RWPE2 (cell line): ENCODE measurements around the gene DNAH9.

ENCODE experiments used
- ATAC-seq: fragments of 200-7000 bp; cut with Tn5 transposase; 3 replicates; pipeline ENCODE4 v1.9.1; 2021; ENCODE audit warnings: low read depth
- DNase-seq: peaks from one replicate; pipeline ENCODE4 v3.0.0-alpha.2; 2020; ENCODE audit warnings: low spot score
- H3K27ac ChIP-seq: fragments of 450-650 bp; 2 replicates; pipeline ENCODE4 v1.5.1; 2017; ENCODE audit warnings: mild to moderate bottlenecking; ENCODE audit not compliant: poor library complexity, severe bottlenecking
- H3K27me3 ChIP-seq: fragments of 250-450 bp; sonication (Bioruptor Pico); 2 replicates; pipeline ENCODE4 v1.5.1; 2021; ENCODE audit warnings: mild to moderate bottlenecking, moderate library complexity; ENCODE audit not compliant: insufficient read depth, poor library complexity, severe bottlenecking
- H3K36me3 ChIP-seq: fragments of 250-450 bp; sonication (Bioruptor Pico); 2 replicates; pipeline ENCODE4 v1.5.1; 2020; ENCODE audit warnings: low read depth, mild to moderate bottlenecking, moderate library complexity
- H3K4me1 ChIP-seq: fragments of 250-450 bp; sonication (Bioruptor Pico); 2 replicates; pipeline ENCODE4 v1.5.1; 2021; ENCODE audit warnings: mild to moderate bottlenecking, moderate library complexity; ENCODE audit not compliant: insufficient read depth, poor library complexity, severe bottlenecking
- H3K4me3 ChIP-seq: fragments of 250-450 bp; sonication (Bioruptor Pico); 2 replicates; pipeline ENCODE4 v1.5.1; 2021; ENCODE audit warnings: mild to moderate bottlenecking, moderate library complexity; ENCODE audit not compliant: severe bottlenecking
- H3K9me3 ChIP-seq: fragments of 250-450 bp; sonication (Bioruptor Pico); 2 replicates; pipeline ENCODE4 v1.5.1; 2021; ENCODE audit warnings: mild to moderate bottlenecking, moderate library complexity; ENCODE audit not compliant: severe bottlenecking
- CTCF ChIP-seq: fragments of 450-650 bp; IDR thresholded peaks from one replicate; pipeline ENCODE4 v1.5.1; 2017; ENCODE audit warnings: mild to moderate bottlenecking, moderate library complexity; ENCODE audit not compliant: poor library complexity, severe bottlenecking

DNAH9 gene

GRCh38 chr17:12007466-12007865 lies 409.2 kb downstream of the DNAH9 start:
- Histone ChIP-seq H3K4me1 (no peaks in the 10 kb centered on the region), H3K27ac (no peak overlapping the region), H3K36me3 (no peaks in the 10 kb centered on the region), H3K27me3 (no peaks in the 10 kb centered on the region), H3K4me3 (no peak overlapping the region), H3K9me3 (no peaks in the 10 kb centered on the region)
- TF ChIP-seq CTCF = no peak
- no peak for ATAC-seq
- DNase-seq = no peak
